ENCODE results near the gene SORCS2. TPM values are rescaled to one million over a fixed set of nuclear protein-coding genes. Genes with fewer than 3 reads are reported as not detected.

Gene SORCS2
- total and polyA plus RNA-seq, 2 of the 13 experiments (the other 11 are each of a cell fraction or from before 2014, with no cell fraction given), result 0.82 to 1.0 TPM

DNA sequence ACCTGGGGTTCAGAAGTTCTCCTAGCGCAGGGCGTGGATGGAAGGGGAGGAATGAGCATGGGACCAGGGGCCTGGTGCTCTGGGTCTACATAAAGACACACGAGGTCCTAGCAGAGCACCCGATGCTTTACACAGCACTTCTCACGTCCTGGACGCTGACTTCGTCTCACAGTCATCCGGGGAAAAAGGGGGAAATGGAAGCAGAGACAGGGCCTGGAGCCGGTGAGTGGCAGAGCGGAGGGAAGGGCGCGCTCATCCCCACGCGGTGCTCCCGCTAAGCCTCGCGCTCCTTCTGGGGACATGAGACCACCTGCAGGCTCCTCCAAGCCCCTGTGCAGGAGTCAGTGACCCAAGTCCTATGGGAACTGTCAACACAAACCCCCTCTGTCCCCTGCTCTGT lies 589.7 kb downstream of the SORCS2 start:
- no peak overlapping the region for H3K9ac ChIP-seq (ENCODE audit: insufficient read depth, low read depth, low read length)

GRCh38 chr4:7782783-7783182 lies 590.4 kb downstream of the SORCS2 start:
- ChIA-PET POLR2A (no interaction called here), CTCF (ENCODE audit: low intra/inter-chr PET ratio, low total read pairs) (no interaction called here)
- Histone ChIP-seq H3K9me3 (ENCODE audit: low read length) (no peaks in the 10 kb centered on the region), H4K20me1 (ENCODE audit: insufficient read depth, low read length) (no peaks in the 10 kb centered on the region), H3K27me3 (ENCODE audit: control insufficient read depth in 1 of 2, insufficient read depth in 2 of 2, low read length in 2 of 2) (no peaks in the 10 kb centered on the region), H3K4me1 (ENCODE audit: insufficient read depth, low read length) (no peaks in the 10 kb centered on the region), H3K4me2 (ENCODE audit: low read depth, low read length) (no peak overlapping the region), H3K36me3 (replicated peaks in 1 of 2; ENCODE audit: control insufficient read depth in 1 of 2, insufficient read depth in 2 of 2, low read length in 2 of 2) (peaks cover 3 to 16% of the 10 kb centered on the region in 2 experiments; a peak in 2 of 5 replicates), H2AFZ (ENCODE audit: low read length) (no peak overlapping the region), H3K27ac (ENCODE audit: extremely low read length, insufficient read depth, low read length) (no peak overlapping the region), H3K9ac (ENCODE audit: insufficient read depth, low read depth, low read length) (no peak overlapping the region), H3K4me3 (replicated peaks in 1 of 3; ENCODE audit: insufficient read depth in 1 of 3, low read depth in 2 of 3, low read length in 3 of 3) (no peak overlapping the region), H3K79me2 (ENCODE audit: insufficient read depth, low read length) (no peaks in the 10 kb centered on the region)
- 86% methylated on average over 8 of the region's 8 CpGs for WGBS (ENCODE audit: low lambda C conversion rate)
- FAIRE-seq, result no peak
- in situ Hi-C loops (cut with HindIII; ENCODE audit: extremely low pct_ligation_motif_present, low pct_unique_long_range_greater_than_20kb) (no loop called here), intact Hi-C loops (cut with micrococcal nuclease; ENCODE audit: unreplicated experiment) (no loop called here)
- no TSS peak for BruUV-seq (replicated peaks)
- TF ChIP-seq RBM22 (optimal IDR thresholded peaks at IDR 0.05; ENCODE audit: low read length) (no peak), WIZ (CRISPR knock-in tag; IDR thresholded peaks at IDR 0.05) (no peak)
- TF ChIP-seq, protein P1, sequence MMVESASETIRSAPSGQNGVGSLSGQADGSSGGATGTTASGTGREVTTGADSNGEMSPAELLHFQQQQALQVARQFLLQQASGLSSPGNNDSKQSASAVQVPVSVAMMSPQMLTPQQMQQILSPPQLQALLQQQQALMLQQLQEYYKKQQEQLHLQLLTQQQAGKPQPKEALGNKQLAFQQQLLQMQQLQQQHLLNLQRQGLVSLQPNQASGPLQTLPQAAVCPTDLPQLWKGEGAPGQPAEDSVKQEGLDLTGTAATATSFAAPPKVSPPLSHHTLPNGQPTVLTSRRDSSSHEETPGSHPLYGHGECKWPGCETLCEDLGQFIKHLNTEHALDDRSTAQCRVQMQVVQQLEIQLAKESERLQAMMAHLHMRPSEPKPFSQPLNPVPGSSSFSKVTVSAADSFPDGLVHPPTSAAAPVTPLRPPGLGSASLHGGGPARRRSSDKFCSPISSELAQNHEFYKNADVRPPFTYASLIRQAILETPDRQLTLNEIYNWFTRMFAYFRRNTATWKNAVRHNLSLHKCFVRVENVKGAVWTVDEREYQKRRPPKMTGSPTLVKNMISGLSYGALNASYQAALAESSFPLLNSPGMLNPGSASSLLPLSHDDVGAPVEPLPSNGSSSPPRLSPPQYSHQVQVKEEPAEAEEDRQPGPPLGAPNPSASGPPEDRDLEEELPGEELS (CRISPR knock-in tag; IDR thresholded peaks at IDR 0.05), result no peak
- no peak for ATAC-seq
- no peak for DNase-seq (ENCODE audit: low spot score)

More for the DNA sequence above, 589.7 kb downstream of the SORCS2 start:
- Histone ChIP-seq H3K9me3 (ENCODE audit: low read length) (no peaks in the 10 kb centered on the region), H4K20me1 (ENCODE audit: insufficient read depth, low read length) (no peaks in the 10 kb centered on the region), H3K4me2 (ENCODE audit: low read depth, low read length) (no peak overlapping the region), H3K4me1 (ENCODE audit: insufficient read depth, low read length) (peaks cover 4% of the 10 kb centered on the region), H3K4me3 (replicated peaks in 1 of 3; ENCODE audit: insufficient read depth in 1 of 3, low read depth in 2 of 3, low read length in 3 of 3) (no peak overlapping the region), H3K79me2 (ENCODE audit: insufficient read depth, low read length) (no peaks in the 10 kb centered on the region), H2AFZ (ENCODE audit: low read length) (no peak overlapping the region), H3K27ac (ENCODE audit: extremely low read length, insufficient read depth, low read length) (no peak overlapping the region), H3K27me3 (ENCODE audit: control insufficient read depth in 1 of 2, insufficient read depth in 2 of 2, low read length in 2 of 2) (no peaks in the 10 kb centered on the region), H3K36me3 (replicated peaks in 1 of 2; ENCODE audit: control insufficient read depth in 1 of 2, insufficient read depth in 2 of 2, low read length in 2 of 2) (peaks cover 6 to 21% of the 10 kb centered on the region in 2 experiments; a peak in 3 of 5 replicates)
- no peak for DNase-seq (ENCODE audit: low spot score)
- no TSS peak for BruUV-seq (replicated peaks)
- ChIA-PET CTCF (ENCODE audit: low intra/inter-chr PET ratio, low total read pairs) (no interaction called here), POLR2A (no interaction called here)
- no peak for FAIRE-seq
- ATAC-seq, result no peak
- WGBS (ENCODE audit: low lambda C conversion rate), result 92% methylated on average over 17 of the region's 17 CpGs
- TF ChIP-seq RCOR2 (CRISPR knock-in tag; IDR thresholded peaks at IDR 0.05) (no peak), CCDC6 (CRISPR knock-in tag; IDR thresholded peaks at IDR 0.05) (no peak), ZZZ3 (CRISPR knock-in tag; IDR thresholded peaks at IDR 0.05; ENCODE audit: borderline replicate concordance) (no peak), ZBTB8A (CRISPR knock-in tag; IDR thresholded peaks at IDR 0.05; ENCODE audit: borderline replicate concordance, low read depth) (no peak)
- TF ChIP-seq, protein P2, sequence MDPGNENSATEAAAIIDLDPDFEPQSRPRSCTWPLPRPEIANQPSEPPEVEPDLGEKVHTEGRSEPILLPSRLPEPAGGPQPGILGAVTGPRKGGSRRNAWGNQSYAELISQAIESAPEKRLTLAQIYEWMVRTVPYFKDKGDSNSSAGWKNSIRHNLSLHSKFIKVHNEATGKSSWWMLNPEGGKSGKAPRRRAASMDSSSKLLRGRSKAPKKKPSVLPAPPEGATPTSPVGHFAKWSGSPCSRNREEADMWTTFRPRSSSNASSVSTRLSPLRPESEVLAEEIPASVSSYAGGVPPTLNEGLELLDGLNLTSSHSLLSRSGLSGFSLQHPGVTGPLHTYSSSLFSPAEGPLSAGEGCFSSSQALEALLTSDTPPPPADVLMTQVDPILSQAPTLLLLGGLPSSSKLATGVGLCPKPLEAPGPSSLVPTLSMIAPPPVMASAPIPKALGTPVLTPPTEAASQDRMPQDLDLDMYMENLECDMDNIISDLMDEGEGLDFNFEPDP (CRISPR knock-in tag; conservative IDR thresholded peaks at IDR 0.05), result no peak
- in situ Hi-C loops (cut with HindIII; ENCODE audit: extremely low pct_ligation_motif_present, low pct_unique_long_range_greater_than_20kb), result no loop called here
- intact Hi-C loops (cut with micrococcal nuclease; ENCODE audit: unreplicated experiment), result no loop called here
